ENCODE results near the gene TPST1.
"Not testable (repeated sequence)": the region's sequence is repeated elsewhere in the genome, so short reads cannot be mapped to it uniquely, and the experiment has no call there.

TPST1 gene

DNA sequence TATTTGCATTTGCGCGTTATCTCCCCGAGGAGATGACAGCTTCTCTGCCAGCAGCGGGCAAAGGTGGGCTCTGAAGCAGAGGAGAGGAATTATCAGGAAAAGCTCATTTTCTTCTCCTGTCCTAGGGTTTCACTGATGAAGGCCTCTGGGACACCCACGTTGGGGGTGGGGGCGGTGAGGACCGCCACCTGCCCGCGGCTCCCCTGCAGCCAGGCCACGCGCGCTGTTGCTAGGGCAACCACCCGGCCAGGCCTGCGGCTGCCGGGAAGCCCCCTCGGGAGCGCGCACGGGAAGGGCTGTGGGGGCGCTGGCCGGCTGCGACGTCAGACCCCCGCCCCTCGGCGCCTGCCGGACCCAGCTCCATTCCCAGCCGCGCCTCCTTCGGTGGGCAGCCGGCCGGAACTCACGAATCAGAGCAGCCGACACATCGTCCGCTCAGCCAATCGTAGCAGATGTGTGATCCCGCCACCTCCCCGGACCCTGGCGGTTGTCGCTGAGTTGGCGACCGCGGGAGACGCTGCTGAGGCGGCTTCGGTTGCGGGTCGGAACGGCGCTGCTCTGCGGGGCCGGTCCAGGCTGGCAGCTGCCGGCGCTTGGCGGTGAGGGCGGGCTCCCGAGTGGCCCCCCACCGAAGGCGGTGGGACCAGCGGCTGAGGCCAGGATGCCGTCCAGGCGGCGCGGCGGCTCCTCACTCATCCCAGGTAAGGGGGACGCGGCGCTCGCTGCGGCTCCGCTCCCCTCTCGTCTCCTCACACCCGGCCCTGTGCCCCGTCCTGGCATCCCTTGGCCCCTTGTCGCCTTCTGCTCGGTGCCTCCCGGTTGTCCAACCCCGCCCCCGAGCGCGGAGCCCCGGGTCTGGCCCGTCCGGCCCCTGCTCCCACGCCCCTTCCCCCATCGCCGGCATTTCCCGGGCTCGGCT lies at the start of gene TPST1:
TSS of gene TPST1 (plus strand) at position 513 of the 919 bp plus-strand sequence. CDS start 35,092 bp downstream, outside the sequence.
- DNase-seq: peak; percentile 95

DNA sequence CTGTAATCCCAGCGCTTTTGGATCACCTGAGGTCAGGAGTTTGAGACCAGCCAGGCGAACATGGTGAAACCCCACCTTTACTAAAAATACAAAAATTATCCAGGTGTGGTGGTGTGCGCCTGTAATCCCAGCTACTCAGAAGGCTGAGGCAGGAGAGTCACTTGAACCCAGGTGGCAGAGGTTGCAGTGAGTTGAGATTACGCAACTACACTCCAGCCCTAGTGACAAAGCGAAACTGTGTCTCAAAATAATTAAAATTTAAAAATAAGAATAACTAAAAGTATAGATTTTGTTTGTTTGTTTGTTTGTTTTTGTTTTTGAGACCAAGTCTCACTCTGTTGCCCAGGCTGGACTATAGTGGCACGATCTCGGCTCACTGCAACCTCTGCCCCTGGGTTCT lies 49.1 kb upstream of the TPST1 start:
- DNase-seq: not testable (repeated sequence)

DNA sequence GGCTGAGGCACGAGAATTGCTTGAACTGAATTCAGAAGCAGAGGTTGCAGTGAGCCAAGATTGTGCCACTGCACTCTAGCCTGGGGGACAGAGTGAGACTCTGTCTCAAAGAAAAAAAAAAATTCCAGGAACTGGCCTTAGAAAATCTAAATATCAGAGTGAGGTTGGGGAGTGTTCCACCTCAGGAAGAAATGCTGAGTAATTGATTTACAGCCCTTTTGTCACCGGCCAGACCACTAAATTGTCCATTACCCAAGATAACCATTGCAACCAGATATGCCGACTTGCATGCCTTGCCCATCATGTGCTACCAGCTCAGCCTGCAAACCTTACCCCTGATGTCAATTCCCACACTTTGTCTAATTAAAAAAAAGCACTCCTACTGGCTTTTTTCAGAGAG lies 48.1 kb upstream of the TPST1 start:
- DNase-seq: no peak

DNA sequence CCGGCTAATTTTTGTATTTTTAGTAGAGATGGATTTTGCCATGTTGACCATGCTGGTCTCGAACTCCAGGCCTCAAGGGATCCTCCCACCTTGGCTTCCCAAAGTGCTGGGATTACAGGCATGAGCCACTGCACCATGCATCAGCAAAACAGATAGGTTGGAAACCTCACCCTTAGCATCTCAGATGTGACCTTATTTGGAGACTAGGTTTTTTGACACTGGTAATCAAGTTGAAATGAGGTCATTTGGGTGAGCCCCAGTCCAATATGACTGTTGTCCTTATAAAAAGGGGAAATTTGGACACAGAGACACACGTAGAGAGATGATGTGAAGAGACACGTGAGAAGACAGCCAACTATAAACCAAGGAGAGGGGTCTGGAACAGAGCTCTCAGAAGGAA lies 42.5 kb upstream of the TPST1 start:
- no peak for DNase-seq

DNA sequence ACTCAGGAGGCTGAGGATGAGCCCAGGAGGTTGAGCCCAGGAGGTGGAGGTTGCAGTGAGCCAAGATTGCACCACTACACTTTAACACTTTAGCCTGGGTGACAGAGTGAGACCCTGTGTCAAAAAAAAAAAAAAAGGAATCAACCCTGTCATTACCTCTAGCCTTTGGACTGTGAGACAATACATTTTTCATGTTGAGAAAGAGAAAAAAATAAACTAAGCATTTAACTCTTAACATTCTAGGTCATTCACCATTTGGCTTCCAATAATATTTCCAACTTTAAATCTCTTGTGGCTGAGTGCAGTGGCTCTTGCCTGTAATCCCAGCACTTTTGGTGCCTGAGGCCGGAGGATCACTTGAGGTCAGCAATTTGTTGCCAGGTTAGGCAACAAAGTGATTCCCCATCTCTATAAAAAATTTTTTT lies 41.9 kb upstream of the TPST1 start:
- DNase-seq: no peak

DNA sequence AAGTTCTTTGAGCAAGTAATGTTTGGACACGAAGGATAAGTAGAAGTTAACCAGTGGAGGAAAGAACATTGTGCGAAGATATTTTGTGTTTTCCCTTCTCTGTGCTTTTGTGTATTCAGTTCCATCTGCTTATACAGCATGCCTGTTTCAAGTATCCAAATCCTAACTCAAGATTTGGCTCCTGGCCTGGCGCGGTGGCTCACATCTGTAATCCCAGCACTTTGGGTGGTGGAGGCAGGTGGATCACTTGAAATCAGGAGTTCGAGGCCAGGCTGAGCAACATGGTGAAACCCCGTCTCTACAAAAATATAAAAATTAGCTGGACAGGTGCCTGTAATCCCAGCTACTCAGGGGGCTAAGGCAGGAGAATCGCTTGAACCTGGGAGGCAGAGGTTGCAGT lies 40.8 kb upstream of the TPST1 start:
- no peak for DNase-seq

DNA sequence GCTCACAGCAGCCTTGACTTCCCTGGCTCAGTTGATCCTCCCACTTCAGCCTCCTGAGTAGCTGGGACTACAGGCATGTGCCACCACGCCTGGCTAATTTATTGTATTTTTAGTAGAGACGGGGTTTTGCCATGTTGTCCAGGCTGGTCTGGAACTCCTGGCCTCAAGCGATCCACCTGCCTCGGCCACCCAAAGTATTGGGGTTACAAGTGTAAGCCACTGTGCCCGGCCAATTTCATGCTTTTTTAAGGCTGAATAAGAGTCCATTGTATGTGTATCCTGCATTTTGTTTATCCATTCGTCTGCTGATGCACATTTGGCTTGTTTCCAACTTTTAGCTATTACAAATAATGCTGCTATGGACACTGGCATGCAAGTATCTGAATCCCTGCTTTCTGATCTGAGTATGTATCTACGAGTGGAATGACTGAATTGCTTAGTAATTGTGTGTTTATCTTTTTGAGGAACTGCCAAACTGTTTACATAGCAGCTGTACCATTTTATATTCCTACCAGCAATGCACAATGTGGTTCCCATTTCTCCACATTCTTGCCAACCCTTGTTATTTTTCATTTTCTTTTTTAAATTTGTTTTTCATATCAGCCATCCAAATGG lies 37.3 kb upstream of the TPST1 start:
- DNase-seq: no peak

DNA sequence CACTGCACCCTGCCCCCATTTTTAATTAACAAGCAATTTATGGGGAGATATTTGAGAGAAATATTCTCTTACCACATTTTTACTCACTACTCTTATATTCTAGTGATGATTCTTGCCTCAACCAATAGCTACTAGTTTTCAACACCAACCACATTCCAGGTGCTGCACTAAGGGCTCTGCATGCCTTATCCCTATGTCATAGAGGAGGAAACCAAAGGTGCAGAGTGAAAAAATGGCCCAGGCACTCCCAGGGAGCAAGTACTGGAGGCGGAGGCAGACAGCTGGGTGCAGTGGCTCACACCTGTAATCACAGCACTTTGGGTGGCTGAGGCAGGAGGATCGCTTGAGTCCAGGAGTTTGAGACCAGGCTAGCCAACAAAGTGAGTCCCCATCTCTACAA lies 35.5 kb upstream of the TPST1 start:
- DNase-seq: no peak

DNA sequence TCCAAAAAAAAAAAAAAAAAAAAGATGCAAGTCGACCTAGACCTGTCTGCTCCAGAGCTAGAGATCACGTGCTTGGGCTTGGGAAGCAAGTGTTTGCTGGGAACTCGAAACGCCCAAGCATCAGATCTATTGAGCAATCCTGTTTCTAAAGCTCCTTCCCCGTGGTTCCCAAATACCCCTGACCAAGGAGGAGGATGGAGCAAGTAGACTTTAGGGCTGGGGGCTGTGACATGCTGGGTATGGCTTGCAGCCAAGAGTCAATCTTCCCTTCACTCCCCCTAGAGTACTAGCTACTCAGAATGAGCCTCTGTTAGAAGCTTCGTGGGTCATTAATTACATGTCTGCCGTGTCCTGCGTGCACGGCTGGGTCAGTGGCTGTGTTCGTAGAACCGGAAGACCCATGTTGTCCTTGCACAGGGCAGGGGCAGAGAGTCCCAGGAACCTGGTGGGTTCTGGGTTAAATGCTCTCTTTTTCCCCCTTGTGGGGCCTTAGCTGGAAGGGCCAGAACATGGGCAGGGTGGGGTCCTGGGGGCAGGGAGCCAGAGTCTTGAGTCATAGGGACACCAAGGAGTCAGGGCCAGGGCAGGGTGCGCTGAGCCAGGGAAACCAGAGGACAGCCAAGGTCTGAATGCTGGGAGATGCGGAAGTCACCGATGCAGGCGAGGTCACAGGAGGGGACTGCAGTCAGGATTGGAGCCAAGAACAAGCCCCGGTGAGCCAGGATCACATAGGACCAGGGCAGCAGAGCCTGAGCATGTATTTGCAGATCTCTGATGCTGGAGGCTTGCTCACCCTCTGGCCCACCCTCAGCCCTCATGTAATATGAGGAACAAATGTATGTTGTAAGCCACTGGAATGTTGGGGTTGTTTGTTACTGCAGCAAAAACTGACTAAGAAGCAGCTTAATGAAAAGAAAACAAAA lies 34.6 kb upstream of the TPST1 start:
- no peak for DNase-seq

DNA sequence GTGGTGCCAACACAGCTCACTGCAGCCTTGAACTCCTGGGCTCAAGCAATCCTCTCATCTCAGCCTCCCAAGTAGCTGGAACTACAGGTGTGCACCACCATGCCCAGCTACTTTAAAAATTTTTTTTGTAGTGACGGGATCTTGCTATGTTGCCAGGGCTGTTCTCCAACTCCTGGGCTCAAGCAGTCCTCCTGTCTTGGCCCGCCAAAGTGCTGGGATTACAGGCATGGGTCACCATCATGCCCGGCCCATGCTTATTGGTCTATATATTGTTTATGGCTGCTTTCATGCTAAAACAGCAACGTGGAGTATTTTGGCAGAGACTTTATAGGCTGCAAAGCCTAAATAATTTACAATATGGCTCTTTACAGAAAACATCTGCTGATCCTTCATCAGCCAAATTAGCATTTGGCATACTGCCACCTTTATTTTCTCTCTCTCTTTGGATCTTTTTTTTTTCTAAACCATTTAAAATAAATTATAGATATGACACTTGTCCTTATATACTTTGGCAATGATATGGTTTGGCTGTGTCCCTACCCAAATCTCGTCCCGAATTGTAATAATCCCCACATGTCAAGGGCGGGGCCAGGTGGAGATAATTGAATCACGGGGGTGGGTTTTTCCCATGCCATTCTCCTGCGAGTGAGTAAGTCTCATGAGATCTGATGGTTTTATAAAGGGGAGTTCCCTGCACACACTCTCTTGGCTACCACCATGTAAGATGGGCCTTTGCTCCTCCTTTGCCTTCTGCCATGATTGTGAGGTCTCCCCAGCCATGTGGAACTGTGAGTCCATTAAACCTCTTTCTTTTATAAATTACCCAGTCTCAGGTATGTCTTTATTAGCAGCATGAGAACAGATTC lies 32.4 kb upstream of the TPST1 start:
- DNase-seq: not testable (repeated sequence)

DNA sequence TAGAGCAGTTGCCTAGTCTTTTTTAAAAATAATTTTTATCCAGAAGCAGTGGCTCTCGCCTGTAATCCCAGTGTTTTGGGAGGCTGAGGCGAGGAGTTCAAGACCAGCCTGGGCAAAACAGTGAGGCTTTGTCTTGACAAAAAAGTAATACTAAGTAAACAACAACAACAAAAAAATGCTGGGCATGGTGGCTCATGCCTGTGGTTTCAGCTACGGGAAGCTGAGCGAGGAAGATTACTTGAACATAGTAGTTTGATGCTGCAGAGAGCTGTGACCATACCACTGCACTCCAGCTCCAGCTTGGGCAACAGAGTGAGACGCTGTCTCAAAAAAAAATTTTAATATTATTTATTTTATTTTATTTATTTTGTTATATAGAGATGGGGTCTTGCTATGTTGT lies 31.3 kb upstream of the TPST1 start:
- DNase-seq: no peak

DNA sequence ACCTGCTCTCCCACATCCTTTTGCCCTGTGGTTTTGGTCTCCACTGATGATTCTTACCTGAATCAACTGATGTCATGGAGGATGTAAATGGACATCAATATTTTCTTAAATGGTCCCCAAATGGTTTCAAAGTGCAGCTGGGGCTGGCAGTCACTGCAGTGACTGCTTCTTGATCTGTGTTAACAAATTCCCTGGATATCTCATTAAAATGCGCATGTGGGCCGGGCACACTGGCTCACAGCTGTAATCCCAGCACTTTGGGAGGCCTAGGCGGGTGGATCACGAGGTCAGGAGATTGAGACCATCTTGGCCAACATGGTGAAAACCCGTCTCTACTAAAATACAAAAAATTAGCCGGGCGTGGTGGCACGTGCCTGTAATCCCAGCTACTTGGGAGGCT lies 30.1 kb upstream of the TPST1 start:
- DNase-seq: not testable (repeated sequence)

DNA sequence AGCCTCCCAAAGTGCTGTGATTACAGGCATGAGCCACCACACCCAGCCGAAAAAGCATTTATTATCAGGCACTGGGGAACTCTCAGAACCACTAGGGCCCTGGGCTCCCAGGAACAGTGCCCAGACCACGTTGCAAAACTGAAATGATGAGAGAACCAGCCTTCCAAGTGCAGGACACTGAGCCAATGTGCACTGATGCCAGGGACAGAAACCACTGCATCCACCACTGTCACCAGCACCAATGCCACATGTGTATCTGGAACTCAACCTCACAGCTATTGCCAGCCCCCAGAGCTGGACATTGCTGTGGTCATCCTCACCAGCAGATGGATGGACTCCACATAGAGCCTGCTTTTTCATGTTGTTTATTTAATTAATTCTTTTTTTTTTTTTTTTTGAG lies 28.2 kb upstream of the TPST1 start:
- DNase-seq: no peak

DNA sequence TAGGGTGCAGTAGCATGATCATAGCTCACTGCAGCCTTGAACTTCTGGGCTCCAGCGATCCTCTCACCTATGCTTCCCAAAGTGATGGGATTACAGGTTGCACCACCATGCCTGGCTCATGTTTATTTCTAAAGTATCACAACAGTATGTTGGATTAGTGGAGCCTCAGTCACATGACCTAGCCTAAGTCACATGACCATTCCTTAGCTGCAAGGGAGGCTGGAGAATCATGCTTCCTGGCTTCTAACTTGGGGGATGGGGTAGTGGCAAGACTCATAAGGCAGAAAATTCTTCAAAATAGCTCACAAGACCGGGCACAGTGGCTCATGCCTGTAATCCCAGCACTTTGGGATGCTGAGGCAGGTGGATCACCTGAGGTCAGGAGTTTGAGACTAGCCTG lies 26.9 kb upstream of the TPST1 start:
- DNase-seq: no peak

DNA sequence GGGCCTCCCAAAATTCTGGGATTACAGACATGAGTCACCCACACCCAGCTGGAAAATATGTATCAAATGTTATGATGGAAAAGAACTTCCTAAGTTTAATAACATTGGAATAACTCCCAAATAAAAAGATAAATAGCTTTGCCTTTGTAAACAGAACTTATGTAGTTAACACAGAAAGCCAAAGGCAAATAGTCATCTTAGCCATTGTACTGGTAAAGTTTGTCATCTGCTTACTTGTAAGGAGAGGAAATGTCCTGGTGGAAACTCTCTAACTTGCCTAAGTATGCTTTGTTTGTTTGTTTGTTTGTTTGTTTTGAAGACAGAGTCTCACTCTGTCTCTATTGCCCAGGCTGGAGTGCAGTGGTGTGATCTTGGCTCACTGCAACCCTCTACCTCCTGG lies 23.8 kb upstream of the TPST1 start:
- DNase-seq: no peak

DNA sequence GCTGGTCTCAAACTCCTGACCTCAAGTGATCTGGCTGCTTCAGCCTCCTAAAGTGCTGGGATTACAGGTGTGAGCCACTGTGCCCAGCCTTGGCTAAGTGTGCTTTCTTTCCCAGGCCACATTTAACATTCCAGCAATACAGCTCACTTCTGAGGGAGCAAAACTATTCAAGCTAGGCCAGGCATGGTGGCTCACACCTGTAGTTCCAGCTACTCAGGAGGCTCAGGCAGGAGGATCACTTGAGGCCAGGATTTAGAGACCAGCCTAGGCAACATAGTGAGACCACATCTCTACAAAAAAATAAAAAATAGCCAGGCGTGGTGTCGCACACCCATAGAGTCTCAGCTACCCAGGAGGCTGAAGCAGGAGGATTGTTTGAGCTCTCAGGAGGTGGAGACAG lies 23.3 kb upstream of the TPST1 start:
- no peak for DNase-seq

DNA sequence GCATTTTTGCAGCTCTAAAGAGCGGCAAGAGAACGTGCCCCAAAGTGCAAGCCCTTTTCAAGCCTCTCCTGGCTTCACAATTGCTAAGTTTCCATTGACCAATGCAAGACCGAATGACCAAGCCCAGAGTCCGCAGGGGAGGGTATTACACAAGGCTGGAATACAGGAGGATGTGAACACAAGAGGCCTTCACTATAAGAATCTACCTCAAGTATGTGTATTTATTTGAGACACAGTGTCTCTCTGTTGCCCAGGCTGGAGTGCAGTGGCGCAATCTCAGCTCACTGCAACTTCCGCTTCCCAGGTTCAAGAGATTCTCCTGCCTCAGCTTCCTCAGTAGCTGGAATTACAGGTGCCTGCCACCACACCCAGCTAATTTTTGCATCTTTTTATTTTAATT lies 22.2 kb upstream of the TPST1 start:
- no peak for DNase-seq

DNA sequence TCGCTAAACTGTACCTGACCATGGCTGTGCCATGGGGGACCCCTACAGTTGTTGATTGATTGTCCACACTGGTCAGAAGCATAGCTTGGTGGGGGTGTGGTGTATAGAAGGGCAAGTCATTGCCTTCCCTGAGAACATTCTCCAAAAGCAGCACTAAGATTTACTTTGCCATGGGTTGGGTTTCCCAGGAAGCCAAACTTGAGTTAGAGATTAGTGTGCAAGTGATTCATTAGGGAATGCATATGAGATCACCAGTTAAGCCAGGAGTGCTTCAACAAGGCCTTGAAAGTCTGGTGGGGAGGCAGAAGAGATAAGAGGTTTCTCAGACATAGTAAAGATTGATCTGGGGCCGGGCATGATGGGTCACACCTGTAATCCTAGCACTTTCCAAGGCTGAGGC lies 21.4 kb upstream of the TPST1 start:
- no peak for DNase-seq

DNA sequence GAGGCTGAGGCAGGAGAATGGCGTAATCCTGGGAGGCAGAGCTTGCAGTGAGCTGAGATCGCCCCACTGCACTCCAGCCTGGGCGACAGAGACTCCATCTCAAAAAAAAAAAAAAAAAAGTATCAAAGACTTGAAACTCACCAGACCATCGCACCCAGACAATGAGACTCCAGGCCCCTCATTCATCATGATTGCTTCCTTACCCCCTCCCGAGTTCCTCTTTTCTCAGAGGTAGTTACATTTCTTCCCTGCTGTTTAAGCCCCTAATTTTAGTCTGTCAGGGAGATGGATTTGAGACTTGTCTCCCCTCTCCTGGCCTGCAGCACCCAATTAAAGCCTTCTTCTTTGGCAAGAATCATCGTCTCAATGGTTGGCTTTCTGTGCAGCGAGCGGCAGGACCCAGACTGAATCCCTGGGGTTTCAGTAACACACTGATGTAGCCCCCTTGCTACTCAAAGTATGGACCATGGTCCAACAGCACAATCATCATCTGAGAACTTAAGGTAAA lies 19.4 kb upstream of the TPST1 start:
- no peak for DNase-seq

DNA sequence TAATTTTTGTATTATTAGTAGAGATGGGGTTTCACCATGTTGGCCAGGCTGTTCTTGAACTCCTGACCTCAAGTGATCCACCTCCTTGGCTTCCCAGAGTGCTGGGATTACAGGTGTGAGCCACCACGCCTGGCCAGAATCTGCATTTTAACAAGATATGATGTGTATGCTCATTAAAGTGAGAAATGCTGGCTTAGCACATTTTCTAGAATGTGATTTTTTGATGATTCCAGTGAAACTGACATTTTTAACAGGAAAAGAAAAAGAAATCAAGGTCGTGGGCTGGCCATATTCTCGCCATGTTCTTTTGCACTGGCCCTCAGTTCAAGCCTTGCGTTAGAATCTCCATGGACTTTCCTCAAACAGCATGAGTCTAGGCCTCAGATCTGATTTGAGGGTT lies 18.1 kb upstream of the TPST1 start:
- no peak for DNase-seq

DNA sequence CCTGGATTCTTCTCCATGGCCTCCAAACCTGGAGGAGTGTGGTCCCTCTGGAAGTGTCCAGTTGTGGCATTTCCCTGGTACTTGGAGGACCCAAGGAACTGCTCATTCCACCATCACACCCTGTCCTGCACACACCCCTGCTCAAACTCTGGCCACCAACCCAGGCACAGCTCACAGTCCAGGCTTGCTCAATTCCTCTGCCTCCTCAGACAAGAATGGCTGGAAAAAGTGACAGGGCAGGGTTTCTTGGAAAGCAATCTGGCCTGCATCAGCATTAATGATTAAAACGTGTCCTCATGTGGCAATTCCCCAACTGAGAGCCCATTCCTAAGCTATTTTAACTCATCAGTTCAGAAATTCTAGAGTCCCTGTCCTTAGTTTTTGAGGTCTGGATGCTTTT lies 17.2 kb upstream of the TPST1 start:
- DNase-seq: no peak

DNA sequence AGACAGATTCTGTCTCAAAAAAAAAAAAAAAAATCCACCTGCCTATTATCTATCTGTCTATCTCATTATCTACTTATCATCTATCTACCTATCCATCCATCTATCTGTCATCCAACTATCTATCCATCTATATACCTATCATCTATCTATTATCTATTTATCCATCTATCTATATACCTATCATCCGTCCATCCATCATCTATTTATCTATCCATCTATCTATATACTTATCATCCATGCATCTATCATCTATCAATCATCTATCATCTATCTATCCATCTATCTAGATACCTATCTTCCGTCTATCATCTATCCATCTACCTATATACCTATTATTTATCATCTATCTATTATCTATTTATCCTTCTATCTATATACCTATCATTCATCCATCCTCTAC lies 16.5 kb upstream of the TPST1 start:
- no peak for DNase-seq
